Measurements from ENCODE around the gene PLSCR5. TPM values are rescaled to one million over a fixed set of nuclear protein-coding genes. Genes with fewer than 3 reads are reported as not detected.

The PLSCR5 gene
- not detected for total RNA-seq
- not detected for polyA plus RNA-seq

- CTCF ChIA-PET (ENCODE audit: partially characterized antibody): no interaction called here
- DNase-seq: no peak
- H3K36me3 Mint-ChIP-seq: no peaks in the 10 kb centered on the region
- intact Hi-C loops (cut with micrococcal nuclease): no loop called here
- Histone ChIP-seq H3K9me3 (ENCODE audit: control insufficient read depth in 1 of 2, low read length in 2 of 2) (no peaks in the 10 kb centered on the region), H3K27ac (ENCODE audit: low read depth, low read length) (no peak within 1 kb of the TSS), H3K4me3 (ENCODE audit: low read length in 2 of 2) (no peak within 1 kb of the TSS), H3K36me3 (ENCODE audit: insufficient read depth, low read length) (no peaks in the 10 kb centered on the region), H3K4me1 (ENCODE audit: insufficient read depth, low read length) (no peaks in the 10 kb centered on the region), H3K27me3 (ENCODE audit: insufficient read depth, low read length) (no peaks in the 10 kb centered on the region)
- no peaks in the 10 kb centered on the region for H3K9me3 Mint-ChIP-seq
- H3K27me3 Mint-ChIP-seq: no peaks in the 10 kb centered on the region
- H3K27ac Mint-ChIP-seq: no peak within 1 kb of the TSS
- H3K4me1 Mint-ChIP-seq: no peaks in the 10 kb centered on the region
- POLR2A ChIA-PET (ENCODE audit: partially characterized antibody): no interaction called here
- no peak within 1 kb of the TSS for H3K4me3 Mint-ChIP-seq
These were observed at the start of gene PLSCR5 for GRCh38 chr3:146605106-146605505. Gene PLSCR5, minus strand, starts transcription at chr3:146605346. Its CDS starts 134 bp downstream, at chr3:146605212.

GRCh38 chr3:146653978-146654377, 48.8 kb upstream of the PLSCR5 start:
- H3K9me3 Mint-ChIP-seq: peaks cover 0 to 9% (median 2%) of the 10 kb centered on the region in 8 donors
- H3K27me3 Mint-ChIP-seq: peaks cover 0 to 3% of the 10 kb centered on the region in 2 donors
- CTCF ChIA-PET (ENCODE audit: partially characterized antibody): no interaction called here
- no peak for DNase-seq
- POLR2A ChIA-PET (ENCODE audit: partially characterized antibody): no interaction called here
- H3K36me3 Mint-ChIP-seq: no peaks in the 10 kb centered on the region
- H3K27me3 ChIP-seq (ENCODE audit: insufficient read depth, low read length): no peaks in the 10 kb centered on the region
- no peak overlapping the region for H3K4me3 ChIP-seq (ENCODE audit: low read length in 2 of 2)
- H3K4me1 Mint-ChIP-seq: no peaks in the 10 kb centered on the region
- no peak overlapping the region for H3K4me3 Mint-ChIP-seq
- intact Hi-C loops (cut with micrococcal nuclease): no loop called here
- H3K9me3 ChIP-seq (ENCODE audit: control insufficient read depth in 1 of 2, low read length in 2 of 2): no peaks in the 10 kb centered on the region
- no peak overlapping the region for H3K27ac ChIP-seq (ENCODE audit: low read depth, low read length)
- no peak overlapping the region for H3K27ac Mint-ChIP-seq
- H3K4me1 ChIP-seq (ENCODE audit: insufficient read depth, low read length): no peaks in the 10 kb centered on the region
- H3K36me3 ChIP-seq (ENCODE audit: insufficient read depth, low read length): no peaks in the 10 kb centered on the region

- DNase-seq: no peak
- Histone ChIP-seq H3K27me3 (ENCODE audit: insufficient read depth, low read length) (no peaks in the 10 kb centered on the region), H3K9me3 (ENCODE audit: control insufficient read depth in 1 of 2, low read length in 2 of 2) (no peaks in the 10 kb centered on the region), H3K4me3 (ENCODE audit: low read length in 2 of 2) (no peak overlapping the region), H3K27ac (ENCODE audit: low read depth, low read length) (no peak overlapping the region), H3K4me1 (ENCODE audit: insufficient read depth, low read length) (no peaks in the 10 kb centered on the region), H3K36me3 (ENCODE audit: insufficient read depth, low read length) (no peaks in the 10 kb centered on the region)
- intact Hi-C loops (cut with micrococcal nuclease): no loop called here
- no peak overlapping the region for H3K4me3 Mint-ChIP-seq
- no peak overlapping the region for H3K27ac Mint-ChIP-seq
- ChIA-PET POLR2A (ENCODE audit: partially characterized antibody) (no interaction called here), CTCF (ENCODE audit: partially characterized antibody) (no interaction called here)
- no peaks in the 10 kb centered on the region for H3K4me1 Mint-ChIP-seq
- H3K36me3 Mint-ChIP-seq: no peaks in the 10 kb centered on the region
- H3K9me3 Mint-ChIP-seq: no peaks in the 10 kb centered on the region
- H3K27me3 Mint-ChIP-seq: peaks cover 0 to 3% of the 10 kb centered on the region in 2 donors
These were observed 45.7 kb upstream of the PLSCR5 start for GRCh38 chr3:146650691-146651442.

DNA sequence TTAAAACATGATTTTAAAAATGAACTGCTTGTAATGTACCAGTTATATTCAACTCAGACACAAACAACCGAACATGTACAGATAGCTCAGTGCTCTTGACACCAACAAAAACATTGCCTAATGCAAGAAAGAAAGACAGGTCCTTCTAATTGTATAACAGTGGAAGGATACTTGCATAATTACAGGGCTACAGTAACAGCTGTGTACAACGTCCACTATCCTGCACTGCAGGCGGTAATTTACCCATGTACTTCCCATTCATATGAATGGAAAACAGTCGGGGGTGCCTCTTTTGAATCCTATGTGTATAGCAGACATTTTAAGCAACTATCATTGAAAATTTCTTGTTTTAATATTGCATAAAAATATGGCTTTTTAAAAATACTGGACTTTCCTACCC, 41.1 kb upstream of the PLSCR5 start:
- no peaks in the 10 kb centered on the region for H3K9me3 ChIP-seq (ENCODE audit: control insufficient read depth in 1 of 2, low read length in 2 of 2)
- H3K4me1 ChIP-seq (ENCODE audit: insufficient read depth, low read length): no peaks in the 10 kb centered on the region
- POLR2A ChIA-PET (ENCODE audit: partially characterized antibody): no interaction called here
- H3K27ac ChIP-seq (ENCODE audit: low read depth, low read length): no peak overlapping the region
- Mint-ChIP-seq H3K27me3 (no peaks in the 10 kb centered on the region), H3K4me1 (no peaks in the 10 kb centered on the region), H3K4me3 (no peak overlapping the region), H3K9me3 (no peaks in the 10 kb centered on the region), H3K27ac (no peak overlapping the region), H3K36me3 (no peaks in the 10 kb centered on the region)
- H3K4me3 ChIP-seq (ENCODE audit: low read length in 2 of 2): no peak overlapping the region
- H3K36me3 ChIP-seq (ENCODE audit: insufficient read depth, low read length): no peaks in the 10 kb centered on the region
- DNase-seq: no peak
- no peaks in the 10 kb centered on the region for H3K27me3 ChIP-seq (ENCODE audit: insufficient read depth, low read length)
- CTCF ChIA-PET (ENCODE audit: partially characterized antibody): interaction anchor here (1.2 kb wide), 1 partner anchor 12 kb away, joined by 3 read pairs; no protein-coding TSS in a partner anchor
- intact Hi-C loops (cut with micrococcal nuclease): no loop called here

DNA sequence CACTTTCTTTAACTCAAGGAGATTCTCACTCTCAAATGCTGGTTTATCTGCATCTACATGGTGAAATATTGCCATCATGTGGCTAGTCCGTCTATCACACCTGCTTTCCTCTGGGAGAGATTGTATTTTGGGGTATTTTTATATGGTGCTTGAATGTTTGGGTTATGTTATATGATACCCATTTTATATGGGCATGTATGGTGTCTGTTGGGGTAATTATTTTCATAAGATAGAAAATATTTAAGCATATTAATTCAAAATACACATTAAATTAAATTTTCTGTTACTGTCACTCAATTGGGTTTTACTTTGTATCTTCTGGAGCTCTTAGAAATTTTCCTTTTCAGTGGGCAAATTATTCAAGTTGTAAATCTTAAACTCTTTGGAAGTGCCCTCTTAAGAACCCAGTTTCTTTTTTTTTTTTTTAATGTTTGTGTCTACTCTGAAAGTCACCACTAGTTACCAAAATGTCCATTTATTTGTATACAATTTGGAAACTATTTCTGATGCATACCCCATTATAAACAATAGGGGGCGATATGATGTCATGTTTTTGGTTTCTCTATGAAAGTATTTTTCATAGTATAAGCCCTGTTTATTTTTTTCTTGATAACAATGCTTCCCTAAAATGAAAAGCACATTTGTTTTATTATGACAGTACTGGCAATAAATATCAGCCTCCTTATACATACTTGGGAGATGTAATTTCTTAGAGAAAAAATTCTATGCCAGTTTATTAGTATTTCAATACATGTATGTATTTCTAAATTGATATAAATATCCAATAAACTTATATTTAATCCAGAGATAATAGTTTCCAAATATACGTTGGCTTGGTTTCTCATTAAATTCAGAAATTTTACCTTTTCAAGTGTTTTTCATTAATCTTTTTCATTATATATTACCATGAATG, 36.1 kb upstream of the PLSCR5 start:
- H3K36me3 Mint-ChIP-seq: no peaks in the 10 kb centered on the region
- intact Hi-C loops (cut with micrococcal nuclease): loop anchor here (1.0 to 2.0 kb wide), 2 partner anchors 422 to 576 kb away; no protein-coding TSS in a partner anchor

DNA sequence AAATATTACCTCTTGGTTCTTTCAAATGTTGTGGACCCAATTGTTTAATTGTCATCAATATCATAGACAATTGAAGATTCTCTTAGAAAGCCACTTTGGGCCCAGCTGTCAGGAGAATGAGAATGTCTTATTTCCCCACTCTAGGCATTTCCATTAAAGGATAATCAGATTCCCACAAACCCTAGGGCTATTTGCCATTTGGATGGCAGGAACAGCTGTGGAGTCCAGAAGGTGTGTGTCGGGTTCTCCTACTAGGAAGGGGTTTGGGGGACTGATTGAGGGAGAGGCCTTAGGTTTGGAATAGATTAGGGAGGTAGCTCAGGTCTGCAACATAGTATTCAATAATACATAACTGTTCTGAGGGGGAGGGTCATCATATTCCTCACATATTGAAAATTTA, 35.2 kb upstream of the PLSCR5 start:
- no peaks in the 10 kb centered on the region for H3K36me3 ChIP-seq (ENCODE audit: insufficient read depth, low read length)
- POLR2A ChIA-PET (ENCODE audit: partially characterized antibody): no interaction called here
- intact Hi-C loops (cut with micrococcal nuclease): loop anchor here (1.0 to 2.0 kb wide), 2 partner anchors 421 to 576 kb away; no protein-coding TSS in a partner anchor
- Mint-ChIP-seq H3K36me3 (no peaks in the 10 kb centered on the region), H3K9me3 (no peaks in the 10 kb centered on the region), H3K4me3 (no peak overlapping the region), H3K27ac (no peak overlapping the region), H3K27me3 (no peaks in the 10 kb centered on the region), H3K4me1 (no peaks in the 10 kb centered on the region)
- CTCF ChIA-PET (ENCODE audit: partially characterized antibody): no interaction called here
- H3K9me3 ChIP-seq (ENCODE audit: control insufficient read depth in 1 of 2, low read length in 2 of 2): no peaks in the 10 kb centered on the region
- DNase-seq: no peak
- no peak overlapping the region for H3K4me3 ChIP-seq (ENCODE audit: low read length in 2 of 2)
- H3K4me1 ChIP-seq (ENCODE audit: insufficient read depth, low read length): no peaks in the 10 kb centered on the region
- H3K27ac ChIP-seq (ENCODE audit: low read depth, low read length): no peak overlapping the region
- H3K27me3 ChIP-seq (ENCODE audit: insufficient read depth, low read length): no peaks in the 10 kb centered on the region

More for the DNA sequence above, 36.1 kb upstream of the PLSCR5 start:
- no peaks in the 10 kb centered on the region for H3K9me3 Mint-ChIP-seq
- H3K36me3 ChIP-seq (ENCODE audit: insufficient read depth, low read length): no peaks in the 10 kb centered on the region
- no peak overlapping the region for H3K4me3 Mint-ChIP-seq
- ChIA-PET CTCF (ENCODE audit: partially characterized antibody) (no interaction called here), POLR2A (ENCODE audit: partially characterized antibody) (no interaction called here)
- no peak overlapping the region for H3K27ac Mint-ChIP-seq
- H3K4me3 ChIP-seq (ENCODE audit: low read length in 2 of 2): no peak overlapping the region
- no peaks in the 10 kb centered on the region for H3K27me3 ChIP-seq (ENCODE audit: insufficient read depth, low read length)
- no peaks in the 10 kb centered on the region for H3K9me3 ChIP-seq (ENCODE audit: control insufficient read depth in 1 of 2, low read length in 2 of 2)
- peak in 4 of 5 donors; percentile 3 to 22 (median 8) for DNase-seq
- H3K27me3 Mint-ChIP-seq: no peaks in the 10 kb centered on the region
- no peak overlapping the region for H3K27ac ChIP-seq (ENCODE audit: low read depth, low read length)
- no peaks in the 10 kb centered on the region for H3K4me1 ChIP-seq (ENCODE audit: insufficient read depth, low read length)
- H3K4me1 Mint-ChIP-seq: no peaks in the 10 kb centered on the region

DNA sequence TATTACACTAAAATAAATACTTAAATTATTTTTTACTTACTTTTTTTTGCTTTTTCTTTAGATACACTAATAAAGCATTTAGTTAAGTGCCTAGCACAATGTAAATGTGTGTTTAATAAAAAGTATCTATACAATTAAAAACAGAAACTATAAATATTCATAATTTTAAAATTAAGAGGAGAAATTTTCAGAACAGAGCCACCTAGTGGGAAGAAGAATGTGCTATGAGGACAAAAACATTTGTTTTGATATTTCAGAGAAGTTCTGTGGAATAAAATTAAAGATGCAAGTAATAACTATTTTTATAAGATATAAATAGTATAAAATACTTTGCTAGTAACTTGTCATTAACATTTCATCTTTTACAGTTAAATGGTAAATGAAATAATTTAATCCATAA, 33.6 kb upstream of the PLSCR5 start:
- Mint-ChIP-seq H3K9me3 (no peaks in the 10 kb centered on the region), H3K36me3 (no peaks in the 10 kb centered on the region), H3K4me1 (no peaks in the 10 kb centered on the region), H3K27me3 (no peaks in the 10 kb centered on the region), H3K4me3 (no peak overlapping the region), H3K27ac (no peak overlapping the region)
- intact Hi-C loops (cut with micrococcal nuclease): no loop called here
- H3K27me3 ChIP-seq (ENCODE audit: insufficient read depth, low read length): no peaks in the 10 kb centered on the region
- no peak overlapping the region for H3K27ac ChIP-seq (ENCODE audit: low read depth, low read length)
- no peaks in the 10 kb centered on the region for H3K36me3 ChIP-seq (ENCODE audit: insufficient read depth, low read length)
- no peaks in the 10 kb centered on the region for H3K9me3 ChIP-seq (ENCODE audit: control insufficient read depth in 1 of 2, low read length in 2 of 2)
- no peak for DNase-seq
- H3K4me1 ChIP-seq (ENCODE audit: insufficient read depth, low read length): no peaks in the 10 kb centered on the region
- ChIA-PET CTCF (ENCODE audit: partially characterized antibody) (interaction anchor here (0.7 to 1.7 kb wide), 3 partner anchors 9 to 573 kb away, joined by 3 to 6 read pairs (median 3); no protein-coding TSS in a partner anchor), POLR2A (ENCODE audit: partially characterized antibody) (no interaction called here)
- H3K4me3 ChIP-seq (ENCODE audit: low read length in 2 of 2): no peak overlapping the region
